GM12878 (cell line): Measurements from ENCODE around the gene RIPOR1. TPM values are rescaled to one million over a fixed set of nuclear protein-coding genes. Genes with fewer than 3 reads are reported as not detected.

Source experiments
- BACH1 ChIP-seq: fragments of 450-650 bp; IDR thresholded peaks from 2 replicates; pipeline ENCODE4 v1.6.1; 2017; ENCODE audit warnings: mild to moderate bottlenecking, borderline replicate concordance
- CBX3 ChIP-seq: fragments of 200-600 bp; sonication (generic); IDR thresholded peaks from 2 replicates; pipeline ENCODE4 v1.6.1; 2016; ENCODE audit warnings: low read depth, borderline replicate concordance
- CREM ChIP-seq: IDR thresholded peaks from 2 replicates; pipeline ENCODE4 v1.6.1; 2014; ENCODE audit warnings: antibody characterized with exemption, low read depth
- EP300 ChIP-seq, 2 experiments: fragments of 150-350 bp in 1 of 2; IDR thresholded peaks; 2 replicates each; pipeline ENCODE4 v1.6.1; 2011 to 2012; ENCODE audit warnings: low read depth in 2 of 2, low read length in 2 of 2, borderline replicate concordance in 1 of 2, improper control_type of control experiment in 1 of 2, inconsistent platforms in 1 of 2; ENCODE audit not compliant: control insufficient read depth in 1 of 2
- HDAC2 ChIP-seq: fragments of 200-600 bp; sonication (generic); IDR thresholded peaks from 2 replicates; pipeline ENCODE4 v1.6.1; 2017
- HDGF ChIP-seq: fragments of 450-650 bp; IDR thresholded peaks from 2 replicates; pipeline ENCODE4 v1.6.1; 2016; ENCODE audit warnings: antibody characterized with exemption
- JUND ChIP-seq: IDR thresholded peaks from 2 replicates; pipeline ENCODE4 v1.6.1; 2012; ENCODE audit warnings: low read depth, mild to moderate bottlenecking, low read length, improper control_type of control experiment, moderate library complexity
- NFIC ChIP-seq: IDR thresholded peaks from 2 replicates; pipeline ENCODE4 v1.6.1; 2012; ENCODE audit warnings: low read depth, mild to moderate bottlenecking, inconsistent platforms, low read length, moderate library complexity
- NR2C2 ChIP-seq: IDR thresholded peaks from 2 replicates; pipeline ENCODE4 v1.6.1; 2011; ENCODE audit warnings: borderline replicate concordance, low read depth; ENCODE audit not compliant: control insufficient read depth, insufficient read length
- NR2F1 ChIP-seq: fragments of 450-650 bp; conservative IDR thresholded peaks from 2 replicates; pipeline ENCODE4 v1.6.1; 2017; ENCODE audit warnings: mild to moderate bottlenecking
- PAX8 ChIP-seq: fragments of 450-650 bp; IDR thresholded peaks from 2 replicates; pipeline ENCODE4 v1.6.1; 2017; ENCODE audit warnings: mild to moderate bottlenecking, moderate library complexity
- POLR2AphosphoS2 ChIP-seq: IDR thresholded peaks from 2 replicates; pipeline ENCODE4 v1.6.1; 2011; ENCODE audit warnings: low read depth, mild to moderate bottlenecking, low read length, improper control_type of control experiment, moderate library complexity
- RB1 ChIP-seq: fragments of 450-650 bp; formaldehyde crosslinking; IDR thresholded peaks from 2 replicates; pipeline ENCODE4 v1.6.1; 2017; ENCODE audit warnings: mild to moderate bottlenecking, borderline replicate concordance
- SPI1 ChIP-seq: IDR thresholded peaks from 2 replicates; pipeline ENCODE4 v1.6.1; 2011; ENCODE audit warnings: low read depth, mild to moderate bottlenecking, low read length, moderate library complexity, borderline replicate concordance; ENCODE audit not compliant: insufficient read depth
- SUPT20H ChIP-seq: IDR thresholded peaks from 2 replicates; pipeline ENCODE4 v1.6.1; 2011; ENCODE audit warnings: low read depth, mild to moderate bottlenecking, low read length, moderate library complexity, borderline replicate concordance; ENCODE audit not compliant: control insufficient read depth
- TBL1XR1 ChIP-seq: IDR thresholded peaks from 2 replicates; pipeline ENCODE4 v1.6.1; 2012; ENCODE audit warnings: low read depth, low read length, improper control_type of control experiment
- polyA plus RNA-seq, 11 experiments: library from polyadenylated mRNA; depleted of rRNA in 4 of 11; unstranded in 6 of 11; stranded (reverse) in 5 of 11; fragments of >200 nt; fragmentation: Nextera tagmentation in 4 of 11; fragmentation: Illumina TruSeq in 1 of 11; extraction: Ambion mirVana in 4 of 11; extraction: Trizol in 1 of 11; gene quantifications; 1 replicate in 1 of 11; 2 replicates in 10 of 11; pipeline versions ENCODE4 v1.2.1 to v1.2.3, GENCODE V29; 2011 to 2016; ENCODE audit warnings: inconsistent platforms in 2 of 11, missing spikeins in 2 of 11, low read depth in 1 of 11
- total RNA-seq, 4 experiments: library from RNA; depleted of rRNA in 3 of 4; stranded (reverse); fragments of >200 nt in 3 of 4; fragmentation: Illumina TruSeq in 1 of 4; extraction: Trizol in 1 of 4; gene quantifications; 2 replicates each; pipeline versions ENCODE4 v1.2.1 to v1.2.3, GENCODE V29; 2013 to 2021
- TF ChIP-seq, protein P1 (sequence below): fragments of 450-650 bp; IDR thresholded peaks from 2 replicates; pipeline ENCODE4 v1.6.1; 2016; ENCODE audit warnings: mild to moderate bottlenecking
- TF ChIP-seq, protein P2 (sequence below): fragments of 450-650 bp; IDR thresholded peaks from 2 replicates; pipeline ENCODE4 v1.6.1; 2016; ENCODE audit warnings: mild to moderate bottlenecking, moderate library complexity, borderline replicate concordance
- TF ChIP-seq, protein P3 (sequence below): fragments of 450-650 bp; conservative IDR thresholded peaks from 2 replicates; pipeline ENCODE4 v1.6.1; 2017; ENCODE audit warnings: mild to moderate bottlenecking, moderate library complexity
- TF ChIP-seq, protein P4 (sequence below): fragments of 450-650 bp; IDR thresholded peaks from 2 replicates; pipeline ENCODE4 v1.6.1; 2017; ENCODE audit warnings: mild to moderate bottlenecking, moderate library complexity

The RIPOR1 gene
- total and polyA plus RNA-seq, 10 of the 15 experiments (the other 5 are each of a cell fraction or from before 2014, with no cell fraction given): 0.13 to 28.5 (median 7.0) TPM

DNA sequence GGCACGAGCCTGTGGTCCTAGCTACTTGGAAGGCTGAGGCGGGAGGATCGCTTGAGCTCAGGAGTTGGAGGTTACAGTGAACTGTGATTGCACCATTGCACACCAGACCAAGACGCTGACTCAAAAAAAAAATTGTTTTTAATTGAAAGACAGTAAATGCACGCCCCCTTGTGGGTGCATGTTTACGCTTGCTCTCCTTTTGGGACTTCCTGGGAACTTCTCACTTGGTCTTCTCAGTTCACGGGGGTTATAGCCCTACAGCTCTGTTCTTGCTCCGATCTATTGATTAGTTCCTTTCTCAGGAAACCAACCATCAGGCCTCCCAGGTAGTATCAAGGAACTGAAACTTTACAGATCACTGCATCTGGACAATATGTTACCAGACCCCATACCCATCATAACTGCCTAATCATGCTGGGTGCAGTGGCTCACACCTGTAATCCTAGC lies 14.2 kb upstream of the RIPOR1 start (continued):
- TF ChIP-seq, protein P1, sequence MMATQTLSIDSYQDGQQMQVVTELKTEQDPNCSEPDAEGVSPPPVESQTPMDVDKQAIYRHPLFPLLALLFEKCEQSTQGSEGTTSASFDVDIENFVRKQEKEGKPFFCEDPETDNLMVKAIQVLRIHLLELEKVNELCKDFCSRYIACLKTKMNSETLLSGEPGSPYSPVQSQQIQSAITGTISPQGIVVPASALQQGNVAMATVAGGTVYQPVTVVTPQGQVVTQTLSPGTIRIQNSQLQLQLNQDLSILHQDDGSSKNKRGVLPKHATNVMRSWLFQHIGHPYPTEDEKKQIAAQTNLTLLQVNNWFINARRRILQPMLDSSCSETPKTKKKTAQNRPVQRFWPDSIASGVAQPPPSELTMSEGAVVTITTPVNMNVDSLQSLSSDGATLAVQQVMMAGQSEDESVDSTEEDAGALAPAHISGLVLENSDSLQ: no peak
- TF ChIP-seq NR2F1 (peak; percentile 64; the same call in 1 of the 2 replicates), POLR2AphosphoS2 (no peak), CBX3 (no peak), SPI1 (peak; percentile 55; the same call in 1 of the 2 replicates), NR2C2 (no peak), HDAC2 (no peak), EP300 (IDR thresholded peaks at IDR 0.05; ENCODE audit: borderline replicate concordance in 1 of 2, control insufficient read depth in 1 of 2, low read depth in 2 of 2, low read length in 2 of 2) (no peak), TBL1XR1 (no peak), PAX8 (no peak), RB1 (0 out of 2 replicates have a peak, but pooled peaks have one; percentile 46), JUND (no peak), HDGF (no peak), CREM (peak; percentile 19; the same call in 1 of the 2 replicates), NFIC (no peak), SUPT20H (no peak), BACH1 (no peak)
- TF ChIP-seq, protein P2, sequence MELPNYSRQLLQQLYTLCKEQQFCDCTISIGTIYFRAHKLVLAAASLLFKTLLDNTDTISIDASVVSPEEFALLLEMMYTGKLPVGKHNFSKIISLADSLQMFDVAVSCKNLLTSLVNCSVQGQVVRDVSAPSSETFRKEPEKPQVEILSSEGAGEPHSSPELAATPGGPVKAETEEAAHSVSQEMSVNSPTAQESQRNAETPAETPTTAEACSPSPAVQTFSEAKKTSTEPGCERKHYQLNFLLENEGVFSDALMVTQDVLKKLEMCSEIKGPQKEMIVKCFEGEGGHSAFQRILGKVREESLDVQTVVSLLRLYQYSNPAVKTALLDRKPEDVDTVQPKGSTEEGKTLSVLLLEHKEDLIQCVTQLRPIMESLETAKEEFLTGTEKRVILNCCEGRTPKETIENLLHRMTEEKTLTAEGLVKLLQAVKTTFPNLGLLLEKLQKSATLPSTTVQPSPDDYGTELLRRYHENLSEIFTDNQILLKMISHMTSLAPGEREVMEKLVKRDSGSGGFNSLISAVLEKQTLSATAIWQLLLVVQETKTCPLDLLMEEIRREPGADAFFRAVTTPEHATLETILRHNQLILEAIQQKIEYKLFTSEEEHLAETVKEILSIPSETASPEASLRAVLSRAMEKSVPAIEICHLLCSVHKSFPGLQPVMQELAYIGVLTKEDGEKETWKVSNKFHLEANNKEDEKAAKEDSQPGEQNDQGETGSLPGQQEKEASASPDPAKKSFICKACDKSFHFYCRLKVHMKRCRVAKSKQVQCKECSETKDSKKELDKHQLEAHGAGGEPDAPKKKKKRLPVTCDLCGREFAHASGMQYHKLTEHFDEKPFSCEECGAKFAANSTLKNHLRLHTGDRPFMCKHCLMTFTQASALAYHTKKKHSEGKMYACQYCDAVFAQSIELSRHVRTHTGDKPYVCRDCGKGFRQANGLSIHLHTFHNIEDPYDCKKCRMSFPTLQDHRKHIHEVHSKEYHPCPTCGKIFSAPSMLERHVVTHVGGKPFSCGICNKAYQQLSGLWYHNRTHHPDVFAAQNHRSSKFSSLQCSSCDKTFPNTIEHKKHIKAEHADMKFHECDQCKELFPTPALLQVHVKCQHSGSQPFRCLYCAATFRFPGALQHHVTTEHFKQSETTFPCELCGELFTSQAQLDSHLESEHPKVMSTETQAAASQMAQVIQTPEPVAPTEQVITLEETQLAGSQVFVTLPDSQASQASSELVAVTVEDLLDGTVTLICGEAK: no peak
- TF ChIP-seq, protein P3, sequence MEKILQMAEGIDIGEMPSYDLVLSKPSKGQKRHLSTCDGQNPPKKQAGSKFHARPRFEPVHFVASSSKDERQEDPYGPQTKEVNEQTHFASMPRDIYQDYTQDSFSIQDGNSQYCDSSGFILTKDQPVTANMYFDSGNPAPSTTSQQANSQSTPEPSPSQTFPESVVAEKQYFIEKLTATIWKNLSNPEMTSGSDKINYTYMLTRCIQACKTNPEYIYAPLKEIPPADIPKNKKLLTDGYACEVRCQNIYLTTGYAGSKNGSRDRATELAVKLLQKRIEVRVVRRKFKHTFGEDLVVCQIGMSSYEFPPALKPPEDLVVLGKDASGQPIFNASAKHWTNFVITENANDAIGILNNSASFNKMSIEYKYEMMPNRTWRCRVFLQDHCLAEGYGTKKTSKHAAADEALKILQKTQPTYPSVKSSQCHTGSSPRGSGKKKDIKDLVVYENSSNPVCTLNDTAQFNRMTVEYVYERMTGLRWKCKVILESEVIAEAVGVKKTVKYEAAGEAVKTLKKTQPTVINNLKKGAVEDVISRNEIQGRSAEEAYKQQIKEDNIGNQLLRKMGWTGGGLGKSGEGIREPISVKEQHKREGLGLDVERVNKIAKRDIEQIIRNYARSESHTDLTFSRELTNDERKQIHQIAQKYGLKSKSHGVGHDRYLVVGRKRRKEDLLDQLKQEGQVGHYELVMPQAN: no peak
- TF ChIP-seq, protein P4, sequence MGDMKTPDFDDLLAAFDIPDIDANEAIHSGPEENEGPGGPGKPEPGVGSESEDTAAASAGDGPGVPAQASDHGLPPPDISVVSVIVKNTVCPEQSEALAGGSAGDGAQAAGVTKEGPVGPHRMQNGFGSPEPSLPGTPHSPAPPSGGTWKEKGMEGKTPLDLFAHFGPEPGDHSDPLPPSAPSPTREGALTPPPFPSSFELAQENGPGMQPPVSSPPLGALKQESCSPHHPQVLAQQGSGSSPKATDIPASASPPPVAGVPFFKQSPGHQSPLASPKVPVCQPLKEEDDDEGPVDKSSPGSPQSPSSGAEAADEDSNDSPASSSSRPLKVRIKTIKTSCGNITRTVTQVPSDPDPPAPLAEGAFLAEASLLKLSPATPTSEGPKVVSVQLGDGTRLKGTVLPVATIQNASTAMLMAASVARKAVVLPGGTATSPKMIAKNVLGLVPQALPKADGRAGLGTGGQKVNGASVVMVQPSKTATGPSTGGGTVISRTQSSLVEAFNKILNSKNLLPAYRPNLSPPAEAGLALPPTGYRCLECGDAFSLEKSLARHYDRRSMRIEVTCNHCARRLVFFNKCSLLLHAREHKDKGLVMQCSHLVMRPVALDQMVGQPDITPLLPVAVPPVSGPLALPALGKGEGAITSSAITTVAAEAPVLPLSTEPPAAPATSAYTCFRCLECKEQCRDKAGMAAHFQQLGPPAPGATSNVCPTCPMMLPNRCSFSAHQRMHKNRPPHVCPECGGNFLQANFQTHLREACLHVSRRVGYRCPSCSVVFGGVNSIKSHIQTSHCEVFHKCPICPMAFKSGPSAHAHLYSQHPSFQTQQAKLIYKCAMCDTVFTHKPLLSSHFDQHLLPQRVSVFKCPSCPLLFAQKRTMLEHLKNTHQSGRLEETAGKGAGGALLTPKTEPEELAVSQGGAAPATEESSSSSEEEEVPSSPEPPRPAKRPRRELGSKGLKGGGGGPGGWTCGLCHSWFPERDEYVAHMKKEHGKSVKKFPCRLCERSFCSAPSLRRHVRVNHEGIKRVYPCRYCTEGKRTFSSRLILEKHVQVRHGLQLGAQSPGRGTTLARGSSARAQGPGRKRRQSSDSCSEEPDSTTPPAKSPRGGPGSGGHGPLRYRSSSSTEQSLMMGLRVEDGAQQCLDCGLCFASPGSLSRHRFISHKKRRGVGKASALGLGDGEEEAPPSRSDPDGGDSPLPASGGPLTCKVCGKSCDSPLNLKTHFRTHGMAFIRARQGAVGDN: no peak
